HepG2 (cell line): ENCODE results near the gene SPTBN4. TPM values are rescaled to one million over a fixed set of nuclear protein-coding genes. Genes with fewer than 3 reads are reported as not detected.
A peak's percentile ranks its signal among the peaks of the same experiment; 100 is the strongest.

ENCODE experiments used
- ATAC-seq: fragments of 200-7000 bp; cut with Tn5 transposase; 3 replicates; pipeline ENCODE4 v1.9.1; 2020; ENCODE audit warnings: mild to moderate bottlenecking, moderate library complexity
- BruUV-seq: library from RNA; stranded (reverse); fragments of 400-500 nt; replicated peaks from 2 replicates; lab custom pipeline; 2021; lab: Mats Ljungman, UMichigan
- CTCF ChIA-PET: fragments of 300-600 bp; formaldehyde crosslinking; extraction: SDS; loops from one replicate; lab custom pipeline; 2021; ENCODE audit warnings: low total read pairs, inconsistent platforms, low intra/inter-chr PET ratio; lab: Yijun Ruan, JAX
- POLR2A ChIA-PET: fragments of 350-600 bp; sonication (Branson Sonifier 250); formaldehyde crosslinking; loops from one replicate; lab custom pipeline; 2020; ENCODE audit warnings: antibody characterized with exemption, inconsistent platforms; lab: Yijun Ruan, JAX
- DNase-seq: peaks from one replicate; pipeline ENCODE4 v3.0.0-alpha.2; 2015; ENCODE audit warnings: low spot score
- FAIRE-seq: peaks from 3 replicates; lab custom pipeline; 2011; peaks lifted over from hg19 to GRCh38; lab: Jason Lieb, UNC
- H2AFZ ChIP-seq: one replicate; pipeline ENCODE4 v1.6.1; 2011; ENCODE audit warnings: low read length, inconsistent platforms
- H3K27ac ChIP-seq: fragments of 300-600 bp; 3 replicates; pipeline ENCODE4 v1.8.0; 2011; ENCODE audit warnings: mixed run types, mild to moderate bottlenecking, mixed read lengths, low read length, inconsistent platforms; ENCODE audit not compliant: insufficient read depth; ENCODE audit errors: extremely low read length
- H3K27me3 ChIP-seq, 2 experiments: fragments of 200-600 bp in 1 of 2; 2 replicates in 1 of 2; 3 replicates in 1 of 2; pipeline versions ENCODE4 v1.6.0 to v1.8.0; 2011; ENCODE audit warnings: low read length in 2 of 2, mild to moderate bottlenecking in 2 of 2, moderate library complexity in 2 of 2, inconsistent platforms in 1 of 2; ENCODE audit not compliant: insufficient read depth in 2 of 2, control insufficient read depth in 1 of 2
- H3K36me3 ChIP-seq, 2 experiments: fragments of 200-600 bp in 1 of 2; replicated peaks in 1 of 2; 2 replicates in 1 of 2; 3 replicates in 1 of 2; pipeline versions ENCODE4 v1.5.1 to v1.8.0; 2011; ENCODE audit warnings: low read length in 2 of 2, inconsistent platforms in 1 of 2; ENCODE audit not compliant: insufficient read depth in 2 of 2, control insufficient read depth in 1 of 2
- H3K4me1 ChIP-seq: 2 replicates; pipeline ENCODE4 v1.5.1; 2012; ENCODE audit warnings: low read length, inconsistent platforms; ENCODE audit not compliant: insufficient read depth
- H3K4me2 ChIP-seq: 2 replicates; pipeline ENCODE4 v1.6.0; 2011; ENCODE audit warnings: low read depth, low read length, inconsistent platforms
- H3K4me3 ChIP-seq, 3 experiments: fragments of 200-600 bp in 1 of 3; sonication (generic), shearing (Covaris generic) in 1 of 3; replicated peaks in 1 of 3; 2 replicates each; pipeline ENCODE4 v1.5.1; 2011 to 2016; ENCODE audit warnings: low read length in 3 of 3, inconsistent platforms in 2 of 3, low read depth in 2 of 3, mild to moderate bottlenecking in 2 of 3, control low read depth in 1 of 3, mixed read lengths in 1 of 3; ENCODE audit not compliant: insufficient read depth in 1 of 3
- H3K79me2 ChIP-seq: one replicate; pipeline ENCODE4 v1.6.1; 2011; ENCODE audit warnings: low read length, inconsistent platforms; ENCODE audit not compliant: insufficient read depth
- H3K9ac ChIP-seq: 2 replicates; pipeline ENCODE4 v1.6.0; 2011; ENCODE audit warnings: mild to moderate bottlenecking, low read depth, low read length, inconsistent platforms; ENCODE audit not compliant: insufficient read depth
- H3K9me3 ChIP-seq: 2 replicates; pipeline ENCODE4 v1.5.1; 2012; ENCODE audit warnings: mild to moderate bottlenecking, low read length
- H4K20me1 ChIP-seq: 2 replicates; pipeline ENCODE4 v1.6.0; 2011; ENCODE audit warnings: inconsistent platforms, mild to moderate bottlenecking, low read length, moderate library complexity; ENCODE audit not compliant: insufficient read depth
- ARID5B ChIP-seq: IDR thresholded peaks from 2 replicates; pipeline ENCODE4 v1.4.0; 2020; ENCODE audit warnings: mild to moderate bottlenecking, missing genetic modification reagents
- ARNT ChIP-seq: fragments of 450-650 bp; IDR thresholded peaks from 2 replicates; pipeline ENCODE4 v1.6.1; 2017
- CEBPB ChIP-seq: IDR thresholded peaks from 2 replicates; pipeline ENCODE4 v1.6.1; 2011; ENCODE audit warnings: low read depth, low read length, improper control_type of control experiment, borderline replicate concordance
- CHD4 ChIP-seq: fragments of 200-600 bp; sonication (generic); IDR thresholded peaks from 2 replicates; pipeline ENCODE4 v1.7.0; 2017; ENCODE audit warnings: mild to moderate bottlenecking, low read length, borderline replicate concordance
- KLF16 ChIP-seq, 2 experiments: sonication (generic) in 1 of 2; formaldehyde crosslinking in 1 of 2; IDR thresholded peaks; 2 replicates each; pipeline versions ENCODE4 v1.6.1 to v1.8.0; 2016 to 2023; ENCODE audit warnings: missing genetic modification reagents in 2 of 2, missing compliant biosample characterization in 1 of 2
- POLR2AphosphoS5 ChIP-seq: IDR thresholded peaks from 2 replicates; pipeline ENCODE4 v1.6.1; 2012; ENCODE audit warnings: low read depth, low read length
- RBM22 ChIP-seq: fragments of 200-400 bp; formaldehyde crosslinking; optimal IDR thresholded peaks from 2 replicates; pipeline ENCODE3; 2017; ENCODE audit warnings: mild to moderate bottlenecking, low read length, moderate library complexity
- RFX1 ChIP-seq: fragments of 450-650 bp; IDR thresholded peaks from 2 replicates; pipeline ENCODE4 v1.6.1; 2017
- YEATS2 ChIP-seq: sonication (generic); formaldehyde crosslinking; IDR thresholded peaks from 2 replicates; pipeline ENCODE4 v1.4.0; 2020; ENCODE audit warnings: missing genetic modification reagents, borderline replicate concordance
- ZBTB20 ChIP-seq: sonication (generic); formaldehyde crosslinking; IDR thresholded peaks from 2 replicates; pipeline ENCODE4 v1.8.1; 2023; ENCODE audit warnings: missing genetic modification reagents, low read depth, mild to moderate bottlenecking, borderline replicate concordance
- ZFX ChIP-seq: sonication (generic); formaldehyde crosslinking; IDR thresholded peaks from 2 replicates; pipeline ENCODE4 v1.4.0; 2020; ENCODE audit warnings: mild to moderate bottlenecking, low read depth, missing genetic modification reagents, moderate library complexity
- ZNF83 ChIP-seq: sonication (generic); formaldehyde crosslinking; IDR thresholded peaks from 2 replicates; pipeline ENCODE4 v1.4.0; 2020; ENCODE audit warnings: missing genetic modification reagents, mild to moderate bottlenecking, borderline replicate concordance
- whole genome bisulfite sequencing: methylation state at CpG from one replicate; pipeline ENCODE4 v1.1.6; 2017; ENCODE audit warnings: low lambda C conversion rate; 5-methylcytosine and 5-hydroxymethylcytosine counted together
- in situ Hi-C: cut with HindIII; loops from 2 replicates; pipeline ENCODE4 v1.10.0; 2017; ENCODE audit warnings: low pct_unique_long_range_greater_than_20kb; ENCODE audit not compliant: extremely low pct_ligation_motif_present
- intact Hi-C: fragments of 100-400 bp; cut with micrococcal nuclease; formaldehyde crosslinking; loops from one replicate; pipeline ENCODE4 v1.10.0; 2022; ENCODE audit not compliant: unreplicated experiment
- polyA plus RNA-seq, 8 experiments: library from polyadenylated mRNA; depleted of rRNA in 3 of 8; stranded (reverse) in 7 of 8; unstranded in 1 of 8; fragments of >200 nt; fragmentation: Illumina TruSeq in 4 of 8; extraction: Trizol in 4 of 8; gene quantifications; 2 replicates each; pipeline versions ENCODE4 v1.2.1 to v1.2.3, GENCODE V29; 2011 to 2016; ENCODE audit warnings: low read depth in 4 of 8, missing spikeins in 1 of 8, mixed read lengths in 1 of 8; ENCODE audit not compliant: insufficient read depth in 1 of 8
- total RNA-seq, 5 experiments: library from RNA; depleted of rRNA; stranded (reverse); fragments of >200 nt; fragmentation: Illumina TruSeq; extraction: Trizol; gene quantifications; 2 replicates each; pipeline ENCODE4 v1.2.3, GENCODE V29; 2016; ENCODE audit warnings: low read depth in 1 of 5
- TF ChIP-seq, protein P1 (sequence below): sonication (generic); formaldehyde crosslinking; IDR thresholded peaks from 2 replicates; pipeline ENCODE4 v1.8.1; 2022; ENCODE audit warnings: low read depth, mild to moderate bottlenecking, missing genetic modification reagents

The SPTBN4 gene
- total and polyA plus RNA-seq, 2 of the 13 experiments (the other 11 are each of a cell fraction or from before 2014, with no cell fraction given) = 0.11 TPM

DNA sequence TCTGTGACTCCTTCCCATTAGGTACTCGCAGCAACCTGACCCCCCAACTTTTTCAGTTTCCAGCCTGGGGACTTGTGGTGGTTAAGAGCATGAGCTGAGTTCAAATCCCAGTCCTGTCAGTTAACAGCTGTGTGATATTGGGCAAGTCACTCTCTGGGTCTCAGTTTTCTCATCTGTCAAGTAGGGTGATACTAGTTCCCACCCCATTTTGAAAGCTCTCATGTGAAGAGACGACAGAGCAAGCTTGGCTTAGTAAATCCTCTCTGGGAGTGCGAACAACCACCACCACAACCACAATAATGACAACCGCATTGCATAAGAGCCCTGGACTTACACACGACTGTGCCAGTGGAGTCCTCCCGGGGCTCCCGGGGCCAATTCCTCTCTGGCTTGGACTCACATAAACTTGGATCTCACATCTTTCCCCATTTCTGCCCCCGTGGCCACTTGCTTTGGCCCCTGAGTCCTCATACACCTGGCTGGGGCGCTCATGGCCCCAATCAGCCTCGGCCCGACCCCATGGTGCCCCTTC lies 1.7 kb upstream of the SPTBN4 start (continued):
- TF ChIP-seq, protein P1, sequence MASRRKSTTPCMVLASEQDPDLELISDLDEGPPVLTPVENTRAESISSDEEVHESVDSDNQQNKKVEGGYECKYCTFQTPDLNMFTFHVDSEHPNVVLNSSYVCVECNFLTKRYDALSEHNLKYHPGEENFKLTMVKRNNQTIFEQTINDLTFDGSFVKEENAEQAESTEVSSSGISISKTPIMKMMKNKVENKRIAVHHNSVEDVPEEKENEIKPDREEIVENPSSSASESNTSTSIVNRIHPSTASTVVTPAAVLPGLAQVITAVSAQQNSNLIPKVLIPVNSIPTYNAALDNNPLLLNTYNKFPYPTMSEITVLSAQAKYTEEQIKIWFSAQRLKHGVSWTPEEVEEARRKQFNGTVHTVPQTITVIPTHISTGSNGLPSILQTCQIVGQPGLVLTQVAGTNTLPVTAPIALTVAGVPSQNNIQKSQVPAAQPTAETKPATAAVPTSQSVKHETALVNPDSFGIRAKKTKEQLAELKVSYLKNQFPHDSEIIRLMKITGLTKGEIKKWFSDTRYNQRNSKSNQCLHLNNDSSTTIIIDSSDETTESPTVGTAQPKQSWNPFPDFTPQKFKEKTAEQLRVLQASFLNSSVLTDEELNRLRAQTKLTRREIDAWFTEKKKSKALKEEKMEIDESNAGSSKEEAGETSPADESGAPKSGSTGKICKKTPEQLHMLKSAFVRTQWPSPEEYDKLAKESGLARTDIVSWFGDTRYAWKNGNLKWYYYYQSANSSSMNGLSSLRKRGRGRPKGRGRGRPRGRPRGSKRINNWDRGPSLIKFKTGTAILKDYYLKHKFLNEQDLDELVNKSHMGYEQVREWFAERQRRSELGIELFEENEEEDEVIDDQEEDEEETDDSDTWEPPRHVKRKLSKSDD (CRISPR knock-in tag) = no peak
- no peak for TF ChIP-seq ARNT
- no peak for TF ChIP-seq ZBTB20
- no peak for TF ChIP-seq ZFX (CRISPR knock-in tag)
- peak; percentile 74 for TF ChIP-seq CHD4
- TF ChIP-seq CEBPB = peak; percentile 70; the same call in 1 of the 2 replicates

- peak; percentile 88 for FAIRE-seq
- H3K9me3 ChIP-seq = no peaks in the 10 kb centered on the region
- ChIA-PET CTCF (interaction anchor here (0.7 kb wide), 1 partner anchor 45 kb away, joined by 3 read pairs; no protein-coding TSS in a partner anchor), POLR2A (interaction anchor here (0.7 to 5.5 kb wide), 16 partner anchors 12 to 974 kb away, joined by 3 to 47 read pairs (median 6); partner anchors contain the start of genes C19orf47, PLD3, SERTAD1 and SERTAD3)
- H3K4me1 ChIP-seq = peaks cover 52% of the 10 kb centered on the region
- BruUV-seq = no TSS peak
- peaks cover 1 to 17% of the 10 kb centered on the region in 2 experiments; a peak in 3 of 5 replicates for H3K27me3 ChIP-seq
- in situ Hi-C loops (no loop called here), intact Hi-C loops (loop anchor here (2.0 to 10.0 kb wide), 2 partner anchors 21 to 59 kb away; partner anchors contain the start of gene SERTAD3)
- peak within 1 kb of the TSS; percentile 99 for H3K4me2 ChIP-seq
- no peaks in the 10 kb centered on the region for H4K20me1 ChIP-seq
- no peaks in the 10 kb centered on the region for H3K36me3 ChIP-seq
- H3K79me2 ChIP-seq = no peaks in the 10 kb centered on the region
- peak within 1 kb of the TSS; percentile 66 for H3K27ac ChIP-seq
- DNase-seq = peak; percentile 96
- peak within 1 kb of the TSS; percentile 64 for H3K9ac ChIP-seq
- ATAC-seq = peak; percentile 82
- H2AFZ ChIP-seq = no peak within 1 kb of the TSS
- peak within 1 kb of the TSS; percentile 66 to 87 (median 75) for H3K4me3 ChIP-seq
- WGBS = 0% methylated on average over 6 of the region's 54 CpGs
- TF ChIP-seq ZNF83 (no peak), RBM22 (no peak), RFX1 (peak; percentile 29; the same call in 1 of the 2 replicates), POLR2AphosphoS5 (peak; percentile 69), KLF16 (CRISPR knock-in tag; IDR thresholded peaks at IDR 0.05) (peak in 1 of 2 experiments; percentile 60; a peak in 1 of 4 replicates), ARID5B (CRISPR knock-in tag) (peak; percentile 37; the same call in 1 of the 2 replicates), YEATS2 (CRISPR knock-in tag) (peak; percentile 41; the same call in 1 of the 2 replicates)
These were observed 1.1 kb upstream of the SPTBN4 start, which contains the start of gene BLVRB for GRCh38 chr19:40465557-40466218. BLVRB (minus strand) TSS chr19:40465745; CDS start chr19:40465688, 57 bp downstream.
